HG02642 (cell line): ENCODE data around the gene KLHDC8A.
"Not testable (repeated sequence)": the region's sequence is repeated elsewhere in the genome, so short reads cannot be mapped to it uniquely, and the experiment has no call there.

Source experiments
- ATAC-seq: cut with Tn5 transposase; IDR thresholded peaks from one replicate; pipeline ENCODE4 v1.9.1; 2021; ENCODE audit warnings: mild to moderate bottlenecking; ENCODE audit not compliant: unreplicated experiment, poor library complexity

Gene KLHDC8A

DNA sequence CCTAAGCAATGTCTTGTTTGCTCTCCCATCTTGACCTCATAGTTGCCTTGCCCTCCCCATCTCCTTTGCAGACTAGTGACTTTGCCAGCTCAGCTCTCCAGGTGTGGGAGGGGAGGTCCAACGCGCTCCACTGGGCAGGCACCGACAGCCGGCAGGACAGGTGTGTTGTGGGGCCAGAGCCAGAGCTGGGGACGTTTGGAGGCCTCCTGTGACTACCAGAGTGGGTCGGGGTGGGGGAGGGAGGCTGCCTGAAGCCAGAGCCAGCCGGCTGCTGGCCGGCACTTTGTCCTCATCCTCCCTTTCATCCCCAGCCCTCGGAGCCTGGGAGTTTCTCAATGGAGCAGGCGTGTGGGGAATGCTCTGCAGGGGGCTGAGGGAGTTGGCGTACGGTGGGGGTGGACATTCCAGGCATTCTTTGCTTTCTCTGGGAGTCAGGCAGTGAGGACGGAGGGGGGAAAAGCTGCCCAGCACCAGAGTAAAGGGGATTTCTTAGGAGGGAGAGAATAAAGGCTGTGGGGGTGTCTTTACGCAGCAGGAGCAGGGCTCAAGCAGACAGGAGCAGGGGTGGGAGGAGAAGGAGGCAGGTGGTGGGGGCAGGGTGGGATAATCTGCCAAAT, 55.4 kb downstream of the KLHDC8A start:
- ATAC-seq, result no peak

DNA sequence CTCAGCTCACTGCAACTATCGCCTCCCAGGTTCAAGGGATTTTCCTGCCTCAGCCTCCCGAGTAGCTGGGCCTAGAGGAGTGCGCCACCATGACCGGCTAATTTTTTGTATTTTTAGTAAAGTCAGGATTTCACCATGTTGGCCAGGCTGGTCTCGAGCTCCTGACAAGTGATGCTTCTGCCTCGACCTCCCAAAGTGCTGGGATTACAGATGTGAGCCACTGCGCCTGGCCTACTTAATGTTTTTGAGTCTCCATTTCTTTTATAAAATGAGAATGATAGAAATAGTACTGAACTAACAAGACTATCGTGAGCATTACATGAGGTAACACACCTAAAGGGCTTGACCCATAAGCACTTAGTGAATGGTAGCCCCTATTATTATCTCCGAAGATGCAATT, 56.6 kb downstream of the KLHDC8A start:
- no peak for ATAC-seq

DNA sequence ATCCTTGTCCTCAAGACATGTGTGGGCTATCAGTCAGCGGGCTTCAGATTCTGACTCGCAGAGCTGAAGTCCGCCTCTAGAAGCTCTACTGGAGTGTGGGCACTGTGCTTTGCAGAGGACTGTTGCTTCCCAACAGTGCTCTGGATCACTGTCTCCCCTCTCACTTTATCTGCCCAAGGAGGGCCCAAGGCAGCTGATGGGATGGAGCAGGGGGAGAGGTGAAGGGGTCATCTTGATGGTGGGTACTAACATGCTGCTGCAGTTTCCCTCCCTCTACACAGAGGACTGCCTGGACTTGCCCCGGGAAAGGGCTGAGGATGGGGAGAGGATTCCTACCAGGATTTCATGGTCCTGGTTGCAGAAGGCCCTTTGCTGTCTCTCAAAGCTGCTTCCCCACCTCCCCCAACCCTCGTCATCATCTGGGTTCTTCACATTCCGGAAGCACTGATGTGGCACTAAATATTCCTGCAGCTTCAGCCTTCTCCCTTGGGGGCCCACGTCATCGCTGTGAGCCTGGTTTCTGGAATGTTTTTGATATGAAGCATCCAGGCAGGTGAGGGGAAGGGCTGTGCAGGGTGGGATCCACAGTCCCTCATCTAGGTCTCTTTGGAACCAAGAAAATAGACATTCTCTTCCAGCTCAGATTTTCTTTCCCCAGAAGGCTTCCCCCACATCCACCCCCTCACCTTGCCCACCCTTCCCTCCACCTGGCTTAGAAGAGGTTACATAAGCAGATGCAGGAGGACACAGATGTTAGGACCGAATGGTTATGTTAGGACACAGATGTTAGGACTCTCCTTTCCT, 58.3 kb downstream of the KLHDC8A start:
- no peak for ATAC-seq

DNA sequence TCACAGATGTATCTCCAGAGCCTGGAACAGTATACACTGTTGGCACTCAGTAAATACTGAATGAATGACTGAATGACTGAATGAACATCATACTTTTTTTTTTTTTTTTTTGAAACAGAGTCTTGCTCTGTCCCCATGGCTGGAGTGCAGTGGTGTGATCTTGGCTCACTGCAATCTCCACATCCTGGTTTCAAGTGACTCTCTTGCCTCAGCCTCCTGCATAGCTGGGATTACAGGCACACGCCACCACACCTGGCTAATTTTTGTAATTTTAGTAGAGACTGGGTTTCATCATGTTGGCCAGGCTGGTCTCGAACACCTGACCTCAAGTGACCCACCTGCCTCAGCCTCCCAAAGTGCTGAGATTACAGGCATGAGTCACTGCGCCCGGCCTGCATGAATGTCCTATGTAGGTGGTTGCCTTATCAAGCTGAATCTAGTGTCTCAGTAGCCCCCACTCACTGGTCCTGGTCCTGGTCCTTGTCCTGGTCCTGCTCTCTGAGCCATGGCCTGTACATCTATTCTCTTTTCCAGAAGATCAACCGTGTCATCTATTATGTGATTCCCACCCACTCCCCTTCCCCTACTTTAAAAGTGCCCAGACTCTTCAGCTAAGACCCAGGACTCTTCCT, 59.1 kb downstream of the KLHDC8A start:
- ATAC-seq, result not testable (repeated sequence)

DNA sequence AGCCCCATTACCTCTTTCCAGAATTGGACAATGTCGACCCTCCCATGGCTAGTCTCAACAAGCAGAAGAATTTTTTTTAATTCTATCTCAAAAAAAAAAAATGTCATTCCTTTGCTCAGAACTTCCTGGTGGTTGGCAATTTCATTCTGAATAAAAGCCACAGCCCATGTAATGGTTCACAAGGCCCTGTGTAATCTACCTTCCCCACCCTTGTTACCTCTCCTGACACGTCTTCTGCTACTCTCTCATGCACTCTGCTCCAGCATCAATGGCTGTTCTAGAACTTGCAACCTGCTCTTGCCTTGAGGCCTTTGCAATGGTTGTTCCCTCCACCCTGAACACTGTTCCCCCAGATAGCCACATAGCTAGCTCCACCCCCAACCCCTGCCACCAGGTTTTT, 60.6 kb downstream of the KLHDC8A start:
- no peak for ATAC-seq

DNA sequence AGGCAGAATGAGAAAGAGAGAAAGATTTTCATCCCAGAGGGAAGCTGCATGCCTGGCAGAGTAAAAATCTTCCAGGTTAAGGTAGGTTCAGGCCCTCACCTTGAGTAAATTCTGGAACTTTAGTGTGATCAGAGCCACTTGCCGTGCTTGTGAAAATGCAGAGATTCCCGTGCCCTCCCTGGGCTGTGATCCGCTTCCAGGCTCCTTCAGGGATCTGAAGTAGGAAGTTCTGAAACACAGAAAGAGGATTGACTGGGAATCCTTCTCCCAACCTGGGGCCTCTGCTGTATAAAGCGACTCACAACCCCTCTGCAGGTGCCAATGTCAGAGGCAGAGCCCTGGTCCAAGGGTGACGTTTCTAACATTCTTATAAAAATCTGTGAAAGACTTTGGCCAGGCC, 61.8 kb downstream of the KLHDC8A start:
- no peak for ATAC-seq

DNA sequence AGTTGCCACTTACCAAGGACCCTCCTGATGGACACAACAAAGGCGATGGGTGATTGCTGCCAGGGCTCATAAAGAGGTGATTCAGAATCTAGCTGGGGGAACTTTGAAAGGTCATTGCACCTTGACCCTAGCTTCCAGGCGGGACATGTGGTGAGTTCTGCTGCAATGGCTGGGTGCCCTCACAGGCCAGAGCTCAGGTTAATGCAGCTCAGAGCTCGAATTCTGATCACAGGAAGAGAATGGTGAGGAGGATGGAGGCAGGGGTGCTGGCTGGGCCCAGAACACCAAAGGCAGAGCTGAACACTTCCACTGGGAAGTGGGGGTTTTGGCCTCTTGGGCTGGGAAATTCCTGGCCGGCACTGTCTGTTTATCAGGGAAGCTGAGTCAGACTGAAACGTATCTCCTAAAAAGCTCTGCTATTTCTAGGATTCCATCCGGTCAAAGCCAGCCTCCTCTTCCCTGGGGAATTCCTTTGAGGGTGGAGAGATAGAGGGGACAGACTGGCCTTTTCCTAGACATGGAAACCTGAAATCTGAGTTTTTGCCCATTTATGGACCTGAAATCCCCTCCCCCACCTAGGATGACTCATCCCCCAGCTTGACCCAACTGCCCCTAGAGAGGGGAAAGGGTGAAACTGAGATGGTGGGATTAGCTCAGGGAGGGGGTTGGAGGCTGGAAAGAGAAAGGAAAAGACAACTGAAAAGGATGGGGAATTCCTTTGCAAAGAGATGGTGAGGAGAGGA, 62.4 kb downstream of the KLHDC8A start:
- ATAC-seq, result no peak

DNA sequence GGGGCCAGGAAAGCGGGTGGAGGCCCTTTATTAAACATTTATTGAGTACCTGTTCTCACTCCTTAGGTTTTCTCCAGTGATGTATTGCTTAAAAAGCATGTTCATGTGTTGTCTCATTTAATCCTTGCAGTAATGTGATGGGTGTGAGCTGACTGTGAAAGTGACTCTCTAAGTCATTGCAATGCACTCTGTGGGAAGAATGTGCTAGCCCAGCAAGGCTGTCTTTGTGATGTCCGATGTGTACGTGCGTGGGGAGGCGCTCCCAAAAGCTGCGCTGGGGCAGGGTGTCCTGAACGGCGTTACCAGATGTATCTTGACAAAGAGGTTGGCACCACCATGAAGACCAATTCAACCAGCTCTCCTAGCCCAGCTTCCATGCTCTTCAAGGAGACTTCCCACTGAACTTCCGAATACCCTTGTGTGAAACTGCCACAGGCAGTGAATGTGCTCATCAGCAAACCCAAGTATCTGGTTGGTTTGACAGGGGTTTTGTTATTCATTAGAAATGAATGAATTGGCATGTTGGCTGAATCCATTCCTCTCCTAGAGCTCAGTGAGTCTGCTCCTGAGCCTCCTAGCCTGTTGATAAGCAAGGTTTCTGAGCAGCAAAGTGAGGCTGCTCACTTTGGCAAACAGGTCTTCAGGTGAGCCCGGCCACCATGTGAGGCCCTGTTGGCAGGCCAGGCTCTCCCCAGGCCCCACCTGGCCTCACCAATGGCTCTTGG, 63.2 kb downstream of the KLHDC8A start:
- no peak for ATAC-seq

DNA sequence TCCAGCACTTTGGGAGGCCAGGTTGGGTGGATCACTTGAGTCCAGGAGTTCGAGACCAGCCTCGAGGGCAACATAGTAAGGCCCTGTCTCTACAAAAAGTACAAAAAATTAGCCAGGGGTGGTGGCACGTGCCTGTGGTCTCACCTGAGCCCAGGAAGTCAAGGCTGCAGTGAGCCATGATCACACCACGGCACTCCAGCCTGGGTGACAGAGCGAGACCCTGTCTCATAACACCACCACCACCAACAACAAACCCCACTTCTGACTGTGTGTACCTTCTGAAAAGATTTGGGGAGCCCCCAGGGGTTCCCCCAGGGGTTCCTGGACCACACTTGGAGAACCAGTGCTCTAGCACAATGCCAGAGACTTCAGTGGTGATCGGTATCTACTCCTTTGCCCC, 65.1 kb downstream of the KLHDC8A start:
- ATAC-seq, result no peak

DNA sequence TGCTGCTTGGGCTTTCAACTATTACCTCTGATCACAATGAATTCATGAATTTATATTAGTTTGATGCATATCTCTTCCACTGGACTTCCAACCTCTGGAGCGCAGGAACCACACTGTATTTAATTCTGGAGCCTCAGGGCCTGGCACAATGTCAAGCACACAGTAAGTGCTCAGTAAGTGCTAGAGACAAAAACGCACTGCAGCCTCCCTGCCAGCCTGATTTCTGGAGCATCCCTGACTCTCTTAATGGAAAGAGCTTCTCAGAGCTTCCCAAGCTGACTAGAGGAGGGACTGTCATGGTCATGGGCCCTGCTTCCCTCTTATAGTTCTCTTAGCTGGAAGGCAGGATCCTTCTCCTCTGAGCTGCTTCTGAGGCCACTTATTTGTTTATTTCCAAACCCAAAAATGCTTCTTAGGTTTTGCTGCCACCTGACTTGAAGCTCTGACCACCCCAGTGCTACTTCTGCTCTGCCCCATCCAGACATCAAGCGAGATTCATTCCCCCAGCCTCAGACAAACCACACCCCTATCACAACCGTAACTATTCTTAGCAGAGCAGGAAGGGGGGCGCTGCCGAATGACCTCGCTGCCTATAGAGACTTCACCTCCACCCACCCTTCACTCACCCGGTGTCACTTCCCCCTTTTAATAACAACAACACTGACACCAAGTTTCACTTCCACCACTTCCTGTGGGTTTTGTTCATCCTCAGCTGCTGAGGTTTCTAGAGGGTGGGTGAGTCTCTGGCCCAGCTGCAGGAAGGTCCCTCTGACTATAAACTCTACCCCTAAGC, 68.8 kb downstream of the KLHDC8A start:
- ATAC-seq, result peak; percentile 81

DNA sequence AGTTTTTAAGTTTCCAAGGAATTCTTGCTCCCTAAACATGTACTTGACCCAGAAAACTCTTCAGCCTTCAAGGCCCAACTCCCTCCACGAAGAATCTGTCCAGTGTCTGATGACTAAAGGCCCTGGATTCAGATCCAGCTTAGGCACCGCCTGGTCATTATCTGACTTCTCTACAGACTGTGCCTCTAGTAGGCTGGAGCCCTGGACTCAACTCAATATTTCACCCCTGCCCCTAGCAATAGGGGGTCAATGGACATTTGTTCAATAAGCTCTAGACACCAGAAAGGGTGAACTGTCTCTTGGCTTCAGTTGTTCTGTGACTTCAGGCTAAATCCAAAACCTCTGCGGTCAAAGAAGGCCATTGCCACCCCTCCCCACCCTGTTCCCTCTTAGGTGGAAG, 69.6 kb downstream of the KLHDC8A start:
- ATAC-seq, result no peak

DNA sequence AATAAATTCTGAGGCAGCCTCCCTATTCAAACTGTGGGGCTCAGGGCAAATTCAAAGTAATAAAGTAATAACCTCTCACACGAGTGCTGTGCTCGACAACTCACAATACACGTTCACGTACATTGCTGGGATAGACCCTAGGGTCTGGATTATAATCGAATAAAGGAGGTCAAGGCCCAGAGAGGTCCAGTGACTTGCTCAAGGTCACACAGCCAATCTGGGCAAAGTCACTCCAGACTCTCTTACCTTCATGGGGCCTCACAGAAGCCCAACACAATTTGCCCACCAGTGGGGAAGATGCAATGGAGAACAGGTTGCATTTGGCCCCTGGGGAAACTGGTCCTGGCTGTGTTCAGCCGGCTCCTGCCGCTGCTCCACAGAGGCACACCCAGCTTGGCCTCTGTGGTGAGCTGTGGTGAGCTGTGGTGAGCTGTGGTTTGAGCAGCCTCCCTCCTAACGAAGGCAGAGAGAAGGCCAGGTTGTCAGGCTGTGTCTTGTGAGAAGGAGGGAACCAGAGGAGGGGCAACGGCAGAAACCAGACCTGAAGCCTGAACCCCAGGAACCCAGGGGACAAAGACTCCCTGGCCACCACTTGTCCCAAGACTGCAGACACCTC, 70.3 kb downstream of the KLHDC8A start:
- peak; percentile 35 for ATAC-seq
